ENCODE data around the gene HIPK2. TPM values are rescaled to one million over a fixed set of nuclear protein-coding genes. Genes with fewer than 3 reads are reported as not detected.
"Not testable (repeated sequence)": the region's sequence is repeated elsewhere in the genome, so short reads cannot be mapped to it uniquely, and the experiment has no call there.

The HIPK2 gene
- total RNA-seq, 2 donors from 2014 or later = 49.4 to 68.5 TPM

DNA sequence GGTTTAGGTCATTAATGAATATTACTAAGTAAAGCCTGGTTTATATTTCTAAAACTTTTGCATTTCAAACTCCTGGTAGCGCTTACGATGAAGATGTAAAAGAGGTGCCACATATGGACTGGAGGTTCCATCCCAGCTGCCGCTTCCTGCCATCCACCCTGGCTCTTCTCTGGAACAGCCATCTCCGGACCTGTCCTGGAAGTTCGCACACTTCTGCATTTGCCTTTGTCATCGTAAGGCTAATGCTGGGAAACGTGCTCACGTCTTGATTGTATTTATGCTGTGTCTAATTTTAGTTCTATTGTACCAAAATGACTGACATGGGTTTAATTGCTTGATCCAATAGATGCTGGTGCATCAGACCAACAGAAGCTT is 103.1 kb downstream of the HIPK2 start:
- DNase-seq (ENCODE audit: low spot score) = no peak
- H3K9me3 ChIP-seq = no peaks in the 10 kb centered on the region
- H3K27me3 ChIP-seq (replicated peaks; ENCODE audit: insufficient read depth) = no peaks in the 10 kb centered on the region
- no peak for ATAC-seq (ENCODE audit: insufficient number of reproducible peaks, low FRiP score, low read depth)
- no peak overlapping the region for H3K4me3 ChIP-seq
- TF ChIP-seq, protein P1, sequence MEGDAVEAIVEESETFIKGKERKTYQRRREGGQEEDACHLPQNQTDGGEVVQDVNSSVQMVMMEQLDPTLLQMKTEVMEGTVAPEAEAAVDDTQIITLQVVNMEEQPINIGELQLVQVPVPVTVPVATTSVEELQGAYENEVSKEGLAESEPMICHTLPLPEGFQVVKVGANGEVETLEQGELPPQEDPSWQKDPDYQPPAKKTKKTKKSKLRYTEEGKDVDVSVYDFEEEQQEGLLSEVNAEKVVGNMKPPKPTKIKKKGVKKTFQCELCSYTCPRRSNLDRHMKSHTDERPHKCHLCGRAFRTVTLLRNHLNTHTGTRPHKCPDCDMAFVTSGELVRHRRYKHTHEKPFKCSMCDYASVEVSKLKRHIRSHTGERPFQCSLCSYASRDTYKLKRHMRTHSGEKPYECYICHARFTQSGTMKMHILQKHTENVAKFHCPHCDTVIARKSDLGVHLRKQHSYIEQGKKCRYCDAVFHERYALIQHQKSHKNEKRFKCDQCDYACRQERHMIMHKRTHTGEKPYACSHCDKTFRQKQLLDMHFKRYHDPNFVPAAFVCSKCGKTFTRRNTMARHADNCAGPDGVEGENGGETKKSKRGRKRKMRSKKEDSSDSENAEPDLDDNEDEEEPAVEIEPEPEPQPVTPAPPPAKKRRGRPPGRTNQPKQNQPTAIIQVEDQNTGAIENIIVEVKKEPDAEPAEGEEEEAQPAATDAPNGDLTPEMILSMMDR (IDR thresholded peaks at IDR 0.05) = no peak
- H3K4me1 ChIP-seq (ENCODE audit: control insufficient read depth in 1 of 2, low read depth in 2 of 2) = peaks cover 4 to 12% of the 10 kb centered on the region in 2 donors
- no peak overlapping the region for H3K27ac ChIP-seq
- no peaks in the 10 kb centered on the region for H3K36me3 ChIP-seq

DNA sequence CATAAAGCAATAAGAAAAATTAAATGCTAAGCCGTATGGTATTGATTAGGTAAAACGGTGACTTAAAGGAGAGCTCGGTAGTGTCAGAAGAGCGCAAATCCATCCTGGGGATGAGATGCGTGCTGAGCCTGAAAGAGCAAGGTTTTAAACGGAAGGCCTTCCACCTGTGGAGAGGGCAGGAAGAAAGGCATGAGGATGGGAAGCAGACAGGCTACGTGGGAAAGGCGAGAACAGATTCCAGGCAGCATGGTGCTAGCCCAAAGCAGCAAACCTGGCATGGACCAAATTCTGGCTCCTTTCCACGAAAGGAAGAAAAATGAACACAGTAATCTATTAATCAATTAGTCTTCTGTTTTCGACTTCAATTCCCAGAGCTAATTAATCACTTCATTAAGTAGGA is 103.5 kb downstream of the HIPK2 start:
- DNase-seq (ENCODE audit: low spot score) = no peak
- no peaks in the 10 kb centered on the region for H3K27me3 ChIP-seq (replicated peaks; ENCODE audit: insufficient read depth)
- no peak overlapping the region for H3K27ac ChIP-seq
- H3K36me3 ChIP-seq = no peaks in the 10 kb centered on the region
- no peaks in the 10 kb centered on the region for H3K9me3 ChIP-seq
- peaks cover 0 to 8% of the 10 kb centered on the region in 2 donors for H3K4me1 ChIP-seq (ENCODE audit: control insufficient read depth in 1 of 2, low read depth in 2 of 2)
- ATAC-seq (ENCODE audit: insufficient number of reproducible peaks, low FRiP score, low read depth) = no peak
- TF ChIP-seq, protein P1 (IDR thresholded peaks at IDR 0.05) = no peak
- no peak overlapping the region for H3K4me3 ChIP-seq

DNA sequence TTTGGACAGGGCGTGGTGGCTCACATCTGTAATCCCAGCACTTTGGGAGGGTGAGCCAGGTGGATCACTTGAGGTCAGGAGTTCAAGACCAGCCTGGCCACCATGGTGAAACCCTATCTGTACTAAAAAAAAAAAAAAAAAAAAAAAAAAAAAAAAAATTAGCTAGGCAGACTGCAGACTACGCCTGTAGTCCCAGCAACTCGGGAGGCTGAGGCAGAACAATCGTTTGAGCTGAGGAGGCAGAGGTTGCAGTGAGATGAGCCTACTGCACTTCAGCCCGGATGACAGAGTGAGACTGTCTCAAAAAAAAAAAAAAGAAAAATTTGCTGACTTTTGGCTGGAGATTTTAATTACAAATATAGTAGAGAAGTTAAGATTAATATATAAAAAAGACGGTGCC is 104.0 kb downstream of the HIPK2 start:
- H3K4me3 ChIP-seq = no peak overlapping the region
- H3K36me3 ChIP-seq = no peaks in the 10 kb centered on the region
- no peaks in the 10 kb centered on the region for H3K9me3 ChIP-seq
- TF ChIP-seq, protein P1 (IDR thresholded peaks at IDR 0.05) = no peak
- H3K27ac ChIP-seq = no peak overlapping the region
- H3K27me3 ChIP-seq (replicated peaks; ENCODE audit: insufficient read depth) = no peaks in the 10 kb centered on the region
- ATAC-seq (ENCODE audit: insufficient number of reproducible peaks, low FRiP score, low read depth) (no peak), DNase-seq (ENCODE audit: low spot score) (no peak)
- peaks cover 0 to 2% of the 10 kb centered on the region in 2 donors for H3K4me1 ChIP-seq (ENCODE audit: control insufficient read depth in 1 of 2, low read depth in 2 of 2)

DNA sequence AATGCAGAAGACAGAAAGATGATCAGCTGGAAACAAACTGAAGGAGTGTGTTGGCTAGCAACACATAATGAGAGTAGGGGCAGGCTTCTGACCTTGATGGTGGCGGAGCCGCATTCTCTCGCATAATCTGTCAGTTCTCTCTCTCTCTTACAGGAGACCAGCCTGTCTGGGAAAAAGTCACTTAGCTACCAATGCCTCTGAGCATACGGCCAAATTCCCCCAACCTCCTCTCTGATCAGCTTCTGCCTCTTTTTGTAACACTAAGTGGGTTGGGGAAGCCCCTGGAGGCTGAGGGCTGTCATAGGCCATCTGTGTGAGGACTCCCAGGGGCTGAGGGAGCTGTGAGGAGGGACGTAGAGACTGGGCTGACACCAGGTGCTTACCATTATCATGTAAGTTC is 104.6 kb downstream of the HIPK2 start:
- TF ChIP-seq, protein P1 (IDR thresholded peaks at IDR 0.05) = no peak
- no peak for ATAC-seq (ENCODE audit: insufficient number of reproducible peaks, low FRiP score, low read depth)
- no peak for DNase-seq (ENCODE audit: low spot score)
- Histone ChIP-seq H3K9me3 (no peaks in the 10 kb centered on the region), H3K4me3 (no peak overlapping the region), H3K36me3 (no peaks in the 10 kb centered on the region), H3K4me1 (ENCODE audit: control insufficient read depth in 1 of 2, low read depth in 2 of 2) (no peaks in the 10 kb centered on the region), H3K27ac (no peak overlapping the region), H3K27me3 (replicated peaks; ENCODE audit: insufficient read depth) (no peaks in the 10 kb centered on the region)

DNA sequence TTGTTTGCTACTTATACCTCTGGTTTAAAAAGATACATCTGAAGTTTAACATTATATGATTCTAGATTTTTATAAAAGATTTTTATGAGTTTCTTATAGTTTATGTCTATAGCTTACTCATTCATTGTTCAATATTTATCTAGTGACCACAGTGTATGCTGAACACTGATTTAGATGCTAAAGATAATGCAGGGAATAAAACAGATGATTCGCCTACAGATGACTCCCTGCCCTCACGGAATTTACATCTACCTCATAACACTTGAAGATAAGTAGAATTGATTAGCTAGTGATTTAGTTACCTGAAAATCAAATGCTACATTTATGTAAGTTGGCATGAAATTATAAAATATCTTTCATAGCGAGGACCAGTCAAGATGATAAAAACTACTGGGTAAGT is 105.8 kb downstream of the HIPK2 start:
- Histone ChIP-seq H3K4me1 (ENCODE audit: control insufficient read depth in 1 of 2, low read depth in 2 of 2) (no peaks in the 10 kb centered on the region), H3K9me3 (no peaks in the 10 kb centered on the region), H3K36me3 (no peaks in the 10 kb centered on the region), H3K4me3 (no peak overlapping the region), H3K27me3 (replicated peaks; ENCODE audit: insufficient read depth) (no peaks in the 10 kb centered on the region), H3K27ac (no peak overlapping the region)
- no peak for ATAC-seq (ENCODE audit: insufficient number of reproducible peaks, low FRiP score, low read depth)
- TF ChIP-seq, protein P1 (IDR thresholded peaks at IDR 0.05) = no peak
- no peak for DNase-seq (ENCODE audit: low spot score)

DNA sequence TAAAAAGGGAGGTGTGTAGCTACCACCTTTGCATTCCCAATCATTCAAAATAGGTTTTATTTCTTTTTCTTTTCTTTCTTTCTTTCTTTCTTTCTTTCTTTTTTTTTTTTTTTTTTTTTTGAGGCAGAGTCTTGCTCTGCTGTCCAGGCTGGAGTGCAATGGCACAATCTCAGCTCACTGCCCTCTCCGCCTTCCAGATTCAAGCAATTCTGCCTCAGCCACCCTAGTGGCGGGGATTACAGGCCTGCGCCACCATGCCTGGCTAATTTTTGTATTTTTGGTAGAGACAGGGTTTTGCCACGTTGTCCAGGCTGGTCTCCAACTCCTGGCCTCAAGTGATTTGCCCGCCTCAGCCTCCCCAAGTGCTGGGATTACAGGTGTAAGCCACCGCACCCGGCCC is 107.1 kb downstream of the HIPK2 start:
- H3K27me3 ChIP-seq (replicated peaks; ENCODE audit: insufficient read depth); H3K9me3 ChIP-seq; H3K36me3 ChIP-seq; H3K27ac ChIP-seq; DNase-seq (ENCODE audit: low spot score); H3K4me3 ChIP-seq; ATAC-seq (ENCODE audit: insufficient number of reproducible peaks, low FRiP score, low read depth); H3K4me1 ChIP-seq (ENCODE audit: control insufficient read depth in 1 of 2, low read depth in 2 of 2): not testable (repeated sequence)
